Hematopoietic multipotent progenitor cell treated with erythropoietin and hydrocortisone succinate and interleukin-3 and kit ligand, for 4 days (in vitro differentiated cells): ENCODE results near the gene LYST.

Source experiments
- DNase-seq: peaks from one replicate; pipeline ENCODE4 v3.0.0-alpha.2; 2015

LYST gene

GRCh38 chr1:235883261-235883927 is 16.7 kb upstream of the LYST start:
- no peak for DNase-seq

- no peak for DNase-seq
These were observed 16.1 kb upstream of the LYST start for GRCh38 chr1:235882816-235883215.

- no peak for DNase-seq
These were observed 15.4 kb upstream of the LYST start for GRCh38 chr1:235881930-235882700.

GRCh38 chr1:235878082-235878811 is 11.5 kb upstream of the LYST start:
- no peak for DNase-seq

- no peak for DNase-seq
These were observed 9.7 kb upstream of the LYST start for GRCh38 chr1:235876402-235876841.

- DNase-seq, result no peak
These were observed 8.4 kb upstream of the LYST start for GRCh38 chr1:235875036-235875597.

- DNase-seq, result no peak
These were observed 7.6 kb upstream of the LYST start for GRCh38 chr1:235874261-235874660.

- DNase-seq, result no peak
These were observed 6.9 kb upstream of the LYST start for GRCh38 chr1:235873571-235873970.

- no peak for DNase-seq
These were observed 6.3 kb upstream of the LYST start for GRCh38 chr1:235873045-235873444.

GRCh38 chr1:235872270-235872669 is 5.6 kb upstream of the LYST start:
- no peak for DNase-seq

- peak; percentile 27 for DNase-seq
These were observed 1.3 kb upstream of the LYST start for GRCh38 chr1:235867903-235868469.

GRCh38 chr1:235866913-235867845 is 473 bp upstream of the LYST start:
- DNase-seq, result peak; percentile 97

- DNase-seq, result no peak
These were observed 1.0 kb downstream of the LYST start for GRCh38 chr1:235865565-235866204.

GRCh38 chr1:235864931-235865525 is 1.7 kb downstream of the LYST start:
- DNase-seq, result no peak

GRCh38 chr1:235864469-235864868 is 2.2 kb downstream of the LYST start:
- DNase-seq, result no peak

GRCh38 chr1:235863699-235864093 is 3.0 kb downstream of the LYST start:
- no peak for DNase-seq

GRCh38 chr1:235861857-235862256 is 4.8 kb downstream of the LYST start:
- DNase-seq, result no peak

GRCh38 chr1:235860829-235861228 is 5.9 kb downstream of the LYST start:
- no peak for DNase-seq

- DNase-seq, result no peak
These were observed 6.9 kb downstream of the LYST start for GRCh38 chr1:235859789-235860188.

GRCh38 chr1:235858766-235859165 is 7.9 kb downstream of the LYST start:
- DNase-seq, result peak; percentile 15

GRCh38 chr1:235857756-235858155 is 8.9 kb downstream of the LYST start:
- no peak for DNase-seq
